Panc1 (cell line): Measurements from ENCODE around the gene EMILIN2.

ENCODE experiments used
- POLR2AphosphoS5 ChIP-seq: IDR thresholded peaks from 2 replicates; pipeline ENCODE4 v1.6.1; 2012; ENCODE audit warnings: mild to moderate bottlenecking, low read depth, low read length, moderate library complexity
- SIN3A ChIP-seq: IDR thresholded peaks from 2 replicates; pipeline ENCODE4 v1.6.1; 2012; ENCODE audit warnings: low read depth, mild to moderate bottlenecking, low read length, moderate library complexity, borderline replicate concordance; ENCODE audit not compliant: insufficient read depth
- TF ChIP-seq, protein P1 (sequence below): fragments of 450-650 bp; IDR thresholded peaks from 2 replicates; pipeline ENCODE4 v1.5.1; 2017; ENCODE audit warnings: mild to moderate bottlenecking
- TF ChIP-seq, protein P2 (sequence below), 2 experiments: IDR thresholded peaks; 2 replicates each; pipeline ENCODE4 v1.6.1; 2011 to 2012; ENCODE audit warnings: low read depth in 2 of 2, control low read depth in 1 of 2, low read length in 1 of 2, mild to moderate bottlenecking in 1 of 2, moderate library complexity in 1 of 2; ENCODE audit not compliant: insufficient read depth in 1 of 2

DNA sequence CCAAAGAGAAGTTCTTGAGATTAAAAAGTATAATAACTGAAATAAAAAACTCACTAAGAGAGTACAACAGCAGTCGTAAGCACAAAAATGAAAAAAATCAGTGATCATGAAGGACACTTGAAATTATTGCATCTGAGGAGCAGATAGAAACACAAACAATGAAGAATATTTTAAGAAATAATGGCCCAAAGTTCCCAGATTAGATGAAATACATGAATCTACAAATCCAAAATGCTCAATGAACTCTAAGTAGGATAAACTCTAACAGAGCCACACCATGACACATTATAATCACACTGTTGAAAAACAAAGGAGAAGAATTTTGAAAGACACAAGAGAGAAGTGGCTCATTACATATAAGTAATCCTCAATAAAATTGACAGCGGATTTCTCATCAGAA, 31.9 kb upstream of the EMILIN2 start:
- TF ChIP-seq, protein P1, sequence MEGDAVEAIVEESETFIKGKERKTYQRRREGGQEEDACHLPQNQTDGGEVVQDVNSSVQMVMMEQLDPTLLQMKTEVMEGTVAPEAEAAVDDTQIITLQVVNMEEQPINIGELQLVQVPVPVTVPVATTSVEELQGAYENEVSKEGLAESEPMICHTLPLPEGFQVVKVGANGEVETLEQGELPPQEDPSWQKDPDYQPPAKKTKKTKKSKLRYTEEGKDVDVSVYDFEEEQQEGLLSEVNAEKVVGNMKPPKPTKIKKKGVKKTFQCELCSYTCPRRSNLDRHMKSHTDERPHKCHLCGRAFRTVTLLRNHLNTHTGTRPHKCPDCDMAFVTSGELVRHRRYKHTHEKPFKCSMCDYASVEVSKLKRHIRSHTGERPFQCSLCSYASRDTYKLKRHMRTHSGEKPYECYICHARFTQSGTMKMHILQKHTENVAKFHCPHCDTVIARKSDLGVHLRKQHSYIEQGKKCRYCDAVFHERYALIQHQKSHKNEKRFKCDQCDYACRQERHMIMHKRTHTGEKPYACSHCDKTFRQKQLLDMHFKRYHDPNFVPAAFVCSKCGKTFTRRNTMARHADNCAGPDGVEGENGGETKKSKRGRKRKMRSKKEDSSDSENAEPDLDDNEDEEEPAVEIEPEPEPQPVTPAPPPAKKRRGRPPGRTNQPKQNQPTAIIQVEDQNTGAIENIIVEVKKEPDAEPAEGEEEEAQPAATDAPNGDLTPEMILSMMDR: no peak
- TF ChIP-seq SIN3A (no peak), POLR2AphosphoS5 (no peak)
- TF ChIP-seq, protein P2, sequence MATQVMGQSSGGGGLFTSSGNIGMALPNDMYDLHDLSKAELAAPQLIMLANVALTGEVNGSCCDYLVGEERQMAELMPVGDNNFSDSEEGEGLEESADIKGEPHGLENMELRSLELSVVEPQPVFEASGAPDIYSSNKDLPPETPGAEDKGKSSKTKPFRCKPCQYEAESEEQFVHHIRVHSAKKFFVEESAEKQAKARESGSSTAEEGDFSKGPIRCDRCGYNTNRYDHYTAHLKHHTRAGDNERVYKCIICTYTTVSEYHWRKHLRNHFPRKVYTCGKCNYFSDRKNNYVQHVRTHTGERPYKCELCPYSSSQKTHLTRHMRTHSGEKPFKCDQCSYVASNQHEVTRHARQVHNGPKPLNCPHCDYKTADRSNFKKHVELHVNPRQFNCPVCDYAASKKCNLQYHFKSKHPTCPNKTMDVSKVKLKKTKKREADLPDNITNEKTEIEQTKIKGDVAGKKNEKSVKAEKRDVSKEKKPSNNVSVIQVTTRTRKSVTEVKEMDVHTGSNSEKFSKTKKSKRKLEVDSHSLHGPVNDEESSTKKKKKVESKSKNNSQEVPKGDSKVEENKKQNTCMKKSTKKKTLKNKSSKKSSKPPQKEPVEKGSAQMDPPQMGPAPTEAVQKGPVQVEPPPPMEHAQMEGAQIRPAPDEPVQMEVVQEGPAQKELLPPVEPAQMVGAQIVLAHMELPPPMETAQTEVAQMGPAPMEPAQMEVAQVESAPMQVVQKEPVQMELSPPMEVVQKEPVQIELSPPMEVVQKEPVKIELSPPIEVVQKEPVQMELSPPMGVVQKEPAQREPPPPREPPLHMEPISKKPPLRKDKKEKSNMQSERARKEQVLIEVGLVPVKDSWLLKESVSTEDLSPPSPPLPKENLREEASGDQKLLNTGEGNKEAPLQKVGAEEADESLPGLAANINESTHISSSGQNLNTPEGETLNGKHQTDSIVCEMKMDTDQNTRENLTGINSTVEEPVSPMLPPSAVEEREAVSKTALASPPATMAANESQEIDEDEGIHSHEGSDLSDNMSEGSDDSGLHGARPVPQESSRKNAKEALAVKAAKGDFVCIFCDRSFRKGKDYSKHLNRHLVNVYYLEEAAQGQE (IDR thresholded peaks at IDR 0.05; ENCODE audit: insufficient read depth in 1 of 2, low read depth in 2 of 2, low read length in 1 of 2): no peak
